GM18519 (cell line): Measurements from ENCODE around the gene CCNI.
"Not testable (repeated sequence)": the region's sequence is repeated elsewhere in the genome, so short reads cannot be mapped to it uniquely, and the experiment has no call there.

Experiments used
- ATAC-seq: cut with Tn5 transposase; IDR thresholded peaks from one replicate; pipeline ENCODE4 v1.9.1; 2021; ENCODE audit warnings: mild to moderate bottlenecking, moderate library complexity; ENCODE audit not compliant: unreplicated experiment, low FRiP score

CCNI gene

GRCh38 chr4:77075869-77076799 lies at the start of gene CCNI:
Gene CCNI, minus strand, starts transcription at chr4:77075989. Its CDS starts 9,627 bp downstream, at chr4:77066362.
- peak; percentile 38 for ATAC-seq

- ATAC-seq: no peak
Observed at GRCh38 chr4:77124576-77124975, 48.8 kb upstream of the CCNI start.

- no peak for ATAC-seq
Observed at GRCh38 chr4:77123411-77123810, 47.6 kb upstream of the CCNI start.

- ATAC-seq: no peak
Observed at GRCh38 chr4:77122656-77123055, 46.9 kb upstream of the CCNI start.

GRCh38 chr4:77121736-77122240 lies 46.0 kb upstream of the CCNI start:
- ATAC-seq: no peak

GRCh38 chr4:77120886-77121508 lies 45.2 kb upstream of the CCNI start:
- ATAC-seq: peak; percentile 62

- ATAC-seq: no peak
Observed at GRCh38 chr4:77117721-77118120, 41.9 kb upstream of the CCNI start.

- no peak for ATAC-seq
Observed at GRCh38 chr4:77113069-77113468, 37.3 kb upstream of the CCNI start.

- no peak for ATAC-seq
Observed at GRCh38 chr4:77110730-77111129, 34.9 kb upstream of the CCNI start.

- no peak for ATAC-seq
Observed at GRCh38 chr4:77104791-77105540, 29.2 kb upstream of the CCNI start.

GRCh38 chr4:77104388-77104787 lies 28.6 kb upstream of the CCNI start:
- ATAC-seq: no peak

GRCh38 chr4:77100234-77100633 lies 24.4 kb upstream of the CCNI start:
- ATAC-seq: no peak

GRCh38 chr4:77097611-77098010 lies 21.8 kb upstream of the CCNI start:
- ATAC-seq: no peak

GRCh38 chr4:77095101-77095821 lies 19.5 kb upstream of the CCNI start:
- peak; percentile 98 for ATAC-seq

GRCh38 chr4:77094496-77094895 lies 18.7 kb upstream of the CCNI start:
- ATAC-seq: no peak

- ATAC-seq: no peak
Observed at GRCh38 chr4:77093401-77093800, 17.6 kb upstream of the CCNI start.

GRCh38 chr4:77092975-77093374 lies 17.2 kb upstream of the CCNI start:
- ATAC-seq: no peak

GRCh38 chr4:77089866-77090265 lies 14.1 kb upstream of the CCNI start:
- no peak for ATAC-seq

GRCh38 chr4:77087027-77087426 lies 11.2 kb upstream of the CCNI start:
- not testable (repeated sequence) for ATAC-seq

- ATAC-seq: no peak
Observed at GRCh38 chr4:77084019-77084639, 8.3 kb upstream of the CCNI start.
